ENCODE data around the gene ST8SIA6. TPM values are rescaled to one million over a fixed set of nuclear protein-coding genes. Genes with fewer than 3 reads are reported as not detected.

ST8SIA6 gene
- total RNA-seq, 2 donors from 2014 or later = 1.5 to 8.9 TPM

DNA sequence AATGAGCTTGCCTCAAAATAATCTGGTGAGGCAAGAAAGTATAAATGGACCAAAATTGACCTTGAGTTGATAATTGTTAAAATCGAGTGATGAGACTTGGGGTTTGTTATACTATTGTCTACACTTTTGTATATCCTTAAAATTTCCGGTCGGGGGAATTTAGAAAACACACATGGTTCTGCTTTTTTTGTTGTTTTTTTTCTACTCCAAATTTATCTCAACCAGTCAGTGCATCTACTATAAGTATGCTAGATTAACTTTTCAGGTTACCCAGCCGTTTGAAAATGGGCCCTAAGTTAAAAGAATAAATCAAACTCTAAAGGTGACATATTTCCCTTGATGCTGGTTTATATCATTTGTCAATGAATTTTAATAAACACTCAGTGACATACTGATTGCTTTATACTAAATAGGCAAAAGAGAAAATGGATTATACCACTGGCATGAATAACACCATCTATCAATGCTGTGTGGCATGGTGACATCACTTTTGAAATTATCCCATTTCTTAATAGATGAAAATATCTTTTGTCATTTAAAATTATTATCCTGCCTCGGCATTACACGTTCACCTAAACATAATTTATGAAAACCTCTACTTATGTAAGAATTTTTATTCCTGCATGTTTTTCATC, 40.3 kb upstream of the ST8SIA6 start:
- H3K27me3 ChIP-seq (replicated peaks; ENCODE audit: insufficient read depth) = no peaks in the 10 kb centered on the region
- no peaks in the 10 kb centered on the region for H3K36me3 ChIP-seq
- H3K4me1 ChIP-seq (ENCODE audit: control insufficient read depth in 1 of 2, low read depth in 2 of 2) = no peaks in the 10 kb centered on the region
- H3K9me3 ChIP-seq = no peaks in the 10 kb centered on the region
- H3K4me3 ChIP-seq = no peak overlapping the region
- ATAC-seq (ENCODE audit: insufficient number of reproducible peaks, low FRiP score, low read depth) (no peak), DNase-seq (ENCODE audit: low spot score) (no peak)
- no peak overlapping the region for H3K27ac ChIP-seq
- TF ChIP-seq, protein P1, sequence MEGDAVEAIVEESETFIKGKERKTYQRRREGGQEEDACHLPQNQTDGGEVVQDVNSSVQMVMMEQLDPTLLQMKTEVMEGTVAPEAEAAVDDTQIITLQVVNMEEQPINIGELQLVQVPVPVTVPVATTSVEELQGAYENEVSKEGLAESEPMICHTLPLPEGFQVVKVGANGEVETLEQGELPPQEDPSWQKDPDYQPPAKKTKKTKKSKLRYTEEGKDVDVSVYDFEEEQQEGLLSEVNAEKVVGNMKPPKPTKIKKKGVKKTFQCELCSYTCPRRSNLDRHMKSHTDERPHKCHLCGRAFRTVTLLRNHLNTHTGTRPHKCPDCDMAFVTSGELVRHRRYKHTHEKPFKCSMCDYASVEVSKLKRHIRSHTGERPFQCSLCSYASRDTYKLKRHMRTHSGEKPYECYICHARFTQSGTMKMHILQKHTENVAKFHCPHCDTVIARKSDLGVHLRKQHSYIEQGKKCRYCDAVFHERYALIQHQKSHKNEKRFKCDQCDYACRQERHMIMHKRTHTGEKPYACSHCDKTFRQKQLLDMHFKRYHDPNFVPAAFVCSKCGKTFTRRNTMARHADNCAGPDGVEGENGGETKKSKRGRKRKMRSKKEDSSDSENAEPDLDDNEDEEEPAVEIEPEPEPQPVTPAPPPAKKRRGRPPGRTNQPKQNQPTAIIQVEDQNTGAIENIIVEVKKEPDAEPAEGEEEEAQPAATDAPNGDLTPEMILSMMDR (IDR thresholded peaks at IDR 0.05) = no peak

DNA sequence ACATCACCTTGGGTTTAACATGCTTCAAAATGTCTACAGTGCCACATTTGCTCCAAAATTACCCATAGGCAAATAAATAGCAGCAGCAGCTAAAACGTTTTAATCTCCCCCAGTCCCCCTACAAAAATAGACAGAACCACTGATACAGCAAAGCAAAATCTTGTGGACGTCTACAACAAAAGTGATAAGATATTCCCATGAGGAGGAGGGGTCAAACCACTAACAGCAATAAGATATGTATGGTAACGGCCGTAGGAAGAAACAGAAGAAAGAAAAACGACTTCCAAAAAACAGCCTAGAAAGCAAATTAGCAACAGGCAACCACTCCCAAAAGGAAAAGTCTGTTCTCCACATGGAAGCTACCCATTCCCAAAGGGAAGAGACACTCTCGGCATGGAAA, 34.5 kb upstream of the ST8SIA6 start:
- Histone ChIP-seq H3K27ac (no peak overlapping the region), H3K27me3 (replicated peaks; ENCODE audit: insufficient read depth) (no peaks in the 10 kb centered on the region), H3K4me1 (ENCODE audit: control insufficient read depth in 1 of 2, low read depth in 2 of 2) (no peaks in the 10 kb centered on the region), H3K9me3 (no peaks in the 10 kb centered on the region), H3K4me3 (no peak overlapping the region), H3K36me3 (no peaks in the 10 kb centered on the region)
- ATAC-seq (ENCODE audit: insufficient number of reproducible peaks, low FRiP score, low read depth) = no peak
- no peak for DNase-seq (ENCODE audit: low spot score)
- TF ChIP-seq, protein P1 (IDR thresholded peaks at IDR 0.05) = no peak

GRCh38 chr10:17483079-17483478, 28.7 kb upstream of the ST8SIA6 start:
- H3K4me1 ChIP-seq (ENCODE audit: control insufficient read depth in 1 of 2, low read depth in 2 of 2) = no peaks in the 10 kb centered on the region
- DNase-seq (ENCODE audit: low spot score) = no peak
- TF ChIP-seq, protein P1 (IDR thresholded peaks at IDR 0.05) = no peak

GRCh38 chr10:17479822-17480221, 25.4 kb upstream of the ST8SIA6 start:
- TF ChIP-seq, protein P1 (IDR thresholded peaks at IDR 0.05) = no peak
- no peak for DNase-seq (ENCODE audit: low spot score)
- no peaks in the 10 kb centered on the region for H3K4me1 ChIP-seq (ENCODE audit: control insufficient read depth in 1 of 2, low read depth in 2 of 2)
- H3K36me3 ChIP-seq = no peaks in the 10 kb centered on the region
- H3K9me3 ChIP-seq = no peaks in the 10 kb centered on the region
- H3K4me3 ChIP-seq = no peak overlapping the region
- no peaks in the 10 kb centered on the region for H3K27me3 ChIP-seq (replicated peaks; ENCODE audit: insufficient read depth)
- no peak overlapping the region for H3K27ac ChIP-seq
- no peak for ATAC-seq (ENCODE audit: insufficient number of reproducible peaks, low FRiP score, low read depth)

More at GRCh38 chr10:17483079-17483478, 28.7 kb upstream of the ST8SIA6 start:
- no peaks in the 10 kb centered on the region for H3K9me3 ChIP-seq
- H3K27ac ChIP-seq = no peak overlapping the region
- H3K36me3 ChIP-seq = no peaks in the 10 kb centered on the region
- no peaks in the 10 kb centered on the region for H3K27me3 ChIP-seq (replicated peaks; ENCODE audit: insufficient read depth)
- no peak for ATAC-seq (ENCODE audit: insufficient number of reproducible peaks, low FRiP score, low read depth)
- no peak overlapping the region for H3K4me3 ChIP-seq

GRCh38 chr10:17479015-17479615, 24.7 kb upstream of the ST8SIA6 start:
- H3K36me3 ChIP-seq = no peaks in the 10 kb centered on the region
- no peaks in the 10 kb centered on the region for H3K4me1 ChIP-seq (ENCODE audit: control insufficient read depth in 1 of 2, low read depth in 2 of 2)
- no peaks in the 10 kb centered on the region for H3K27me3 ChIP-seq (replicated peaks; ENCODE audit: insufficient read depth)
- H3K27ac ChIP-seq = no peak overlapping the region
- no peak for DNase-seq (ENCODE audit: low spot score)
- no peak overlapping the region for H3K4me3 ChIP-seq
- ATAC-seq (ENCODE audit: insufficient number of reproducible peaks, low FRiP score, low read depth) = no peak
- TF ChIP-seq, protein P1 (IDR thresholded peaks at IDR 0.05) = no peak
- H3K9me3 ChIP-seq = no peaks in the 10 kb centered on the region

All from thoracic aorta (tissue), 2 donors.